Activated T-cell treated with anti-CD3 and anti-CD28 coated beads, Interleukin-2, amount 50 U/mL, for 24 hours (primary cell): Measurements from ENCODE around the gene OTOP1.
A peak's percentile ranks its signal among the peaks of the same experiment; 100 is the strongest.
"Not testable (repeated sequence)": the region's sequence is repeated elsewhere in the genome, so short reads cannot be mapped to it uniquely, and the experiment has no call there.

Source experiments
- DNase-seq: peaks from one replicate; pipeline ENCODE4 v3.0.0-alpha.2; 2020
- H3K27ac Mint-ChIP-seq: 2 replicates; pipeline ENCODE4 v1.8.0; 2020; ENCODE audit warnings: mild to moderate bottlenecking, mixed read lengths
- H3K27me3 Mint-ChIP-seq: 2 replicates; pipeline ENCODE4 v1.8.0; 2020; ENCODE audit warnings: mixed read lengths
- H3K36me3 Mint-ChIP-seq: 2 replicates; pipeline ENCODE4 v1.8.0; 2020; ENCODE audit warnings: low read depth, mixed read lengths
- H3K4me1 Mint-ChIP-seq: 2 replicates; pipeline ENCODE4 v1.8.0; 2020; ENCODE audit warnings: low read depth, mixed read lengths
- H3K4me3 Mint-ChIP-seq: 2 replicates; pipeline ENCODE4 v1.8.0; 2020; ENCODE audit warnings: mild to moderate bottlenecking, moderate library complexity, mixed read lengths
- H3K9me3 Mint-ChIP-seq: 2 replicates; pipeline ENCODE4 v1.8.0; 2020; ENCODE audit warnings: mixed read lengths

OTOP1 gene

DNA sequence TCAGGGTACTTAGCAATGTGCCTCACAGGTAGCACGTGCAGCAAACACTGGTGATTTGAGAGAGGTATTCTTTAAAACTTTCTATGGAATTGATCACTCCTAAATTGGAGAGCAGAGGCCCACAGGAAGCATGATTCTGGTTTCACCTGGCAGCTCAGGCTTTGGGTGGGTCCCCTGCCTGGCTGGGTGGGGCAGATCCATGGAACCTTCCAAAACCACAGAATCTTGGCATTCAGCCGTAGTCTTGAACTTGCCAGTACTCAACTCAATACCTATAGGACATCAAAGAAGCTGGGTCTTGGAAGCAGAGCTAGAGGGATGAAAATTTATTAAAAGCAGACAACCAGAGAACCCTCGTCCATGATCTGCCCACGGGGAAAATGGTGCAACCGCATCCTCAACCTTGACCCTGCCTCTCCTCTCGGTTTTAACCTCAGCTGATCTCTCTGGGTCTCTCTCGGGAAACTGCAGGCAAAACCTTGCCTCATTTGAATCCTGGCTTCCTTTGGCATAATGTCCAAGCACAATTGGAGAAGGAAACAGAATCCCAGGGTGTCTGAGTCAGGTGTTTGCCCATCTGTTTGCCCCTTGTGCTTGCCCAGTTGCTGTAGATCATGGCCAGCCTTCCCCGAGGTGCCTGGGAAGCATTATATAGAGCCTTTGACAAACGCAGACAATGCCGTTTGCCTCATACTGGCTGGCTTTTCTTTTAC is 22.9 kb downstream of the OTOP1 start:
- no peak overlapping the region for H3K4me3 Mint-ChIP-seq
- no peaks in the 10 kb centered on the region for H3K9me3 Mint-ChIP-seq
- no peak for DNase-seq
- H3K4me1 Mint-ChIP-seq: no peaks in the 10 kb centered on the region
- H3K36me3 Mint-ChIP-seq: no peaks in the 10 kb centered on the region
- peaks cover 46% of the 10 kb centered on the region for H3K27me3 Mint-ChIP-seq
- H3K27ac Mint-ChIP-seq: no peak overlapping the region

DNA sequence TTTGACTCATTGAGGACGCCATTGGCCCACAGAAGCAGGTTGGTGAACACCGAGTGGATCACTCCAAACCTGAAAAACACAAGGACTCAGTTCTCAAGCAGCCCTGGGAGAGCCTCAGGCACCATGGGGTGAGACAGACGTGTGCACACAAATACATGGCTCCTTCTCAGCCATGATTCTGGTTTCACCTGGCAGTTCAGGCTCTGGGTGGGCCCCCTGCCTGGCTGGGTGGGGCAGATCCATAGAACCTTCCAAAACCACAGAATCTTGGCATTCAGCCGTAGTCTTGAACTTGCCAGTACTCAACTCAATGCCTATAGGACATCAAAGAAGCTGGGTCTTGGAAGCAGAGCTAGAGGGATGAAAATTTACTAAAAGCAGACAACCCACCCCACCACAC is 24.2 kb downstream of the OTOP1 start:
- Mint-ChIP-seq H3K4me1 (no peaks in the 10 kb centered on the region), H3K27ac (no peak overlapping the region), H3K9me3 (no peaks in the 10 kb centered on the region), H3K27me3 (peaks cover 40% of the 10 kb centered on the region), H3K4me3 (no peak overlapping the region), H3K36me3 (no peaks in the 10 kb centered on the region)
- DNase-seq: no peak

DNA sequence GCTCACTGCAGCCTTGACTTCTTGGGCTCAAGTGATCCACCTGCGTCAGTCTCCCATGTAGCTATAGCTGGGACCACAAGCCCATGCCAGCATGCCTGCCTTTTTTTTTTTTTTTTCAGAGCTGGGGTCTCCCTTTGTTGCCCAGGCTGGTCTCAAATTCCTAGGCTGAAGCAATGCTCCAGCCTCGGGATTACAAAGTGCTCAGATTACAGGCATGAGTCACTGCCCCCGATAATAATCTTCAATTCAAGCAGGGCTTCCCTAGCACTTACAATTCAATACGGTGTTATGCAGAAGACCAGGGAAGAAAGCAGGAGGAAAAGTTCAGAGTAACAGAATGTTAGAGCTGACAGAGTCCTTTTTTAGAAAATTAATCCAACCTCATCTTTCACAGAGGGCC is 26.1 kb downstream of the OTOP1 start:
- Mint-ChIP-seq H3K4me1 (no peaks in the 10 kb centered on the region), H3K27me3 (peaks cover 36% of the 10 kb centered on the region), H3K36me3 (no peaks in the 10 kb centered on the region), H3K4me3 (no peak overlapping the region), H3K9me3 (peaks cover 3% of the 10 kb centered on the region), H3K27ac (no peak overlapping the region)
- no peak for DNase-seq

DNA sequence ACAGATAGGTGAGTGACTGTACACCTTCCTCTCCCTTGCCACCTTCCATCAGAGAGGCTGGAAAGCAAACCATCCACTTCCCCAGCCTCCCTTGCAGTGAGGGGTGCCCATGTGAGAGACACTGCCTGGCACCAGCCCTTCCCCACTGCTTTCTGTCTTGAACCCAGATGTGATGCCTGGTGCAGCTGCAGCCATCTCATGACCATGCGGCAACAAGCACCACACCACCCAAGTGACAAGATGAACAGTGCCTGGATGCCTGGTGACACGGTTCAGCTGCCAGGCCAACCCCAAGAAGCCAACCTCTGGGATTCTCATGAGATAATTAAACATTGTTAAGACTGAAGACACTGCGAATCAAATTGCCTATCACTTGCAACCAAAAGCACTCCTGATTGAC is 31.4 kb downstream of the OTOP1 start:
- no peaks in the 10 kb centered on the region for H3K36me3 Mint-ChIP-seq
- no peak overlapping the region for H3K4me3 Mint-ChIP-seq
- peaks cover 3% of the 10 kb centered on the region for H3K4me1 Mint-ChIP-seq
- H3K27ac Mint-ChIP-seq: no peak overlapping the region
- H3K27me3 Mint-ChIP-seq: peaks cover 42% of the 10 kb centered on the region
- DNase-seq: no peak
- H3K9me3 Mint-ChIP-seq: peaks cover 3% of the 10 kb centered on the region

DNA sequence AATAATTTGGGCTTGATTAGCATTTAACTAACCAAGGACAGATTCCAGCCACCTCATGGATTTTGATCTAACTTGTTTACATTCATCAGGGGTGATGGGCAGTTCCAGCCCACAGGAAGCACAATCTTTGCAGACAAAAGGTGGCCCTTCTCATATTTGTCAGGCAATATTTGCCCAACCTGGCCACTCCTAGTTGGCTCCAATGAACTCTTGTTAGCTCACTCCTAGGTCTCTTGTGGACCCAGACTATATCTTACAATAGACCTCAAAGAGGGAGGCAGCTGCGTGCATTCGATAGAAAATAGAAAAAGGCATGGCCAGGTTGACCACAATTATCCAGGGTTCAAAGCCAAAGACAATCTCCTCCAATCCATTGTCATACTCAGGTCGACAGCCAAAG is 38.2 kb downstream of the OTOP1 start:
- DNase-seq, H3K36me3 Mint-ChIP-seq, H3K4me3 Mint-ChIP-seq, H3K4me1 Mint-ChIP-seq, H3K9me3 Mint-ChIP-seq, H3K27ac Mint-ChIP-seq: not testable (repeated sequence)
- H3K27me3 Mint-ChIP-seq: peaks cover 70% of the 10 kb centered on the region

DNA sequence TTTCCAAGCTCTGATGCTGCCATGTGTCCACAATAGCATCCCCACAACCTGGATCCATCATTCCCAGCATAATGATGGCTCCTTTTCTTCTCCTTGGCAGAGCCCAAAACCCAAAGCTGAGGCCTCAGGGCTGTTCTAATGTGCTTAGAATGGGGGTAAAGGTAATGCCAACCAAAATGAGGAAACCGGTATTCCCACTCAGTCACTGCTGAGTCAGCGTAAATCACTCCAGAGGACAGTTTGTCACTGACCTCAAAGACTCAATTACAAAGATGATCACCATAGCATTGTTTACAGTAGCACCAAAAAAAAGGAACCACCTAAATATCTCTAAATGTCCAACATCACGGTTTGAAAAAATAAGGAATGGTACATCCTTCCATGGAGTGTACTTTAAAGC is 41.2 kb downstream of the OTOP1 start:
- H3K27ac Mint-ChIP-seq: no peak overlapping the region
- no peaks in the 10 kb centered on the region for H3K9me3 Mint-ChIP-seq
- H3K36me3 Mint-ChIP-seq: no peaks in the 10 kb centered on the region
- no peaks in the 10 kb centered on the region for H3K4me1 Mint-ChIP-seq
- no peak for DNase-seq
- H3K4me3 Mint-ChIP-seq: no peak overlapping the region
- peaks cover 66% of the 10 kb centered on the region for H3K27me3 Mint-ChIP-seq

DNA sequence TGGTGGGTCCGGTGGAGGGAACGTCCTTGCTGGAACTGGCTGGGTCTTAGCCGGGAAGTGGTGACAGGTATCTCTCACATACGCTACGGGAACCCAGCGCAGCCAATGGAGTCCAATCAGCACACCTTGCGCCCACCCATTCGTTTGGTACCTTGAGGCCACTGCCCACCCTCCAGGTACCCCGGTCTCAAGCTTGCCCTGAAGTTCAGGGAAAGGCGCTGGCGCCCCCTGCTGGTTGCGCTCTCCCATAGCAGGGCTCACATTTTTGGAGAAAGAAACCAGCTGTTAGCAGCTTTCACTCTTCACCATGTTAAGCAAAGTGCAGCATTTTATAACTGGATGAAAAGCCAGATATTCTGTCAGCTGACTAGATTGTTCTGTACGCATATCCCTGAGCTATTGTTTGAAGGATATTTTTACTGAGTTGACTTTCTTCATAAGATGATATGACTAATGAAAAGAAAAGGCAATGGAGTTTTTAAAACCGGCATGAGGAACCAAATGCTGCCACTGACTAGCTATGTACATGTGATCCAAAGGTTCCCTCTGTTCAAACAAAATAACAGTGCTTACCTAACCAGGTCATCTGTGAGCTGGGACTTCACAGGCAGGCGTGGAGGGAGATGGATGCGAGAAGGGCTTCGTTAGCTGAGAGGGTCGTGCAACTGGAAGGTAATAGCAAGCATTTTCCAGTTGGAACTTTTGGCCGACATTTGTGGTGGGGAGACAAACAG is 43.7 kb downstream of the OTOP1 start:
- Mint-ChIP-seq H3K4me1 (no peaks in the 10 kb centered on the region), H3K9me3 (no peaks in the 10 kb centered on the region), H3K4me3 (no peak overlapping the region), H3K27me3 (peaks cover 51% of the 10 kb centered on the region), H3K27ac (no peak overlapping the region), H3K36me3 (no peaks in the 10 kb centered on the region)
- peak; percentile 36 for DNase-seq

DNA sequence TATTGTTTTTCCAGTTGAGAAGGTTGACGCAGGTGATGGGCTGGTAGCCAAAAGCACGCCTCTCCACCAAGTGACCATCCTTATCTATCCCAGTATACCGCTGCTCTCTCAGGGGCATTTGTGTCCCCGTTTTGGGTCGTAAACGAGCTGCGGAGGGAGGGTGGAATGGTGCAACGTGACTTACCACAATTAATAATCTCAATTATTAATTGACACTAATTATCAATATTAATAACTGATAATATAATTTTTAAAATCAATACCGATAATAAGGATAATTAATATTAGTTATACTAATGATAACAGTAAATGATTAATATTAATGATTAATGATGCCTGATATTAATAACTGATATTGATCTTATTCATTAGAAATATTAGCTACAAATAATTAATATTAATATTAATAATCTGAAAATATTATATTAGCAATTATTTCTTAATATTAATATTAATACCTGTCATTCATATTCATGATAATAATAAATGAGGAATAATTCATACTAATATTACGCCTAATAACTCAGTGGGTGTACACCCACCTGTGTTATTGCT is 56.1 kb downstream of the OTOP1 start:
- H3K9me3 Mint-ChIP-seq: no peaks in the 10 kb centered on the region
- no peak overlapping the region for H3K4me3 Mint-ChIP-seq
- H3K27me3 Mint-ChIP-seq: peaks cover 16% of the 10 kb centered on the region
- no peaks in the 10 kb centered on the region for H3K4me1 Mint-ChIP-seq
- DNase-seq: no peak
- no peaks in the 10 kb centered on the region for H3K36me3 Mint-ChIP-seq
- H3K27ac Mint-ChIP-seq: no peak overlapping the region

DNA sequence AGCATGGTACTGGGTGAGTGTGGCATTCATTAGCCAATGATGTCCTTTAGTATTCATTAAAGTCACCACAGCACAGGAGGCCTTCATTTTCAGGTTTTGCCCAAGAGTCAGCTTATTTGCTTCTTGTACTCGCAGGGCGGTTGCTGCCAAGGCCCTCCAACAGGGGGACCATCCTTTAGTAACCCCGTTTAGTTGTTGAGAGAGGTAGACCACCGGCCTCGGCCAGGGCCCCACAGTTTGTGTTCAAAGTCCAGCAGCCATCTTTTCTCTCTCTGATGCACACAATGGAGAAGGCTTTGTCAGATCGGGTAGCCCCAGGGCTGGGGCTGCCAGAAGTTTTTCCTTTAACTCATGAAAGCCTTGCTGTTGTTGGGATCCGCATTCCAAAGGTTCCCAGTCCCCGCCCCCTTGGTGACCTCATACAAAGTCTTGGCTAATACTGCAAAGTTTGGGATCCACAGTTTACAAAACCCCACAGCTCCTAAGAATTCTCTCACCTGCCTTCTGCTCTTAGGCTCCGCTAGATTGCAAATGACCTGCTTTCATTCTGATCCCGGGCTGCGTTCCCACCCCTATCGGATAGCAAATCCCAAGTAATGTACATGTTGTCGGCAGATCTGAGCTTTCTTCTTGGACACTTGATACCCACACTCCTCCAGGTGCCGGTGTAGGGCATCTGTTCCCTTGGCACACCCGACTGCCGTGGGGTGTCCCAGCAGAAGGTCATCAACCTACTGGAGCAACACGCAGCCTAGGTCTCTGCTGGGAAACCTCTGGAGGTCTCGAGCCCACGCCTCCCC is 58.5 kb downstream of the OTOP1 start:
- not testable (repeated sequence) for H3K27ac Mint-ChIP-seq, DNase-seq, H3K4me3 Mint-ChIP-seq, H3K9me3 Mint-ChIP-seq, H3K36me3 Mint-ChIP-seq, H3K4me1 Mint-ChIP-seq
- peaks cover 18% of the 10 kb centered on the region for H3K27me3 Mint-ChIP-seq

DNA sequence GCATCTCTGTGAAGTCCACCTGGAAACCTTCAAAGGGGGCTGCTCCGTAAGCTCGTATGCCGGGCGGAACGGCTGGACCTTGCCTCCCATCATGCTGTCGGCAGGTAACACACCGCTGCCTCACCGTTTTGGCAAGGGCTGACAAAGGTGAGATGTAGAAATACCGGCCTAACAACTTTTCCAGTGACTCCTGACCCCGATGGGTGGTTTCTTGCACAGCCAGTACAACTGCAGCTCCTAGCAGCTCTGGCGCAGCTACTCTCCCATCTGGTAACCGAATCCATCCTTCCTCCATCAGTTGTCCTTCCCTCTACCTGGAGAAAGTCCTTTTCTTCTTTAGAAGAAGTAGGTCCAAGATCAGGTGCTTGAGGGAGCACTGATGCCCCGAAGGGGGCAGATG is 59.7 kb downstream of the OTOP1 start:
- DNase-seq, H3K9me3 Mint-ChIP-seq, H3K27ac Mint-ChIP-seq, H3K36me3 Mint-ChIP-seq, H3K4me3 Mint-ChIP-seq, H3K4me1 Mint-ChIP-seq: not testable (repeated sequence)
- peaks cover 18% of the 10 kb centered on the region for H3K27me3 Mint-ChIP-seq

DNA sequence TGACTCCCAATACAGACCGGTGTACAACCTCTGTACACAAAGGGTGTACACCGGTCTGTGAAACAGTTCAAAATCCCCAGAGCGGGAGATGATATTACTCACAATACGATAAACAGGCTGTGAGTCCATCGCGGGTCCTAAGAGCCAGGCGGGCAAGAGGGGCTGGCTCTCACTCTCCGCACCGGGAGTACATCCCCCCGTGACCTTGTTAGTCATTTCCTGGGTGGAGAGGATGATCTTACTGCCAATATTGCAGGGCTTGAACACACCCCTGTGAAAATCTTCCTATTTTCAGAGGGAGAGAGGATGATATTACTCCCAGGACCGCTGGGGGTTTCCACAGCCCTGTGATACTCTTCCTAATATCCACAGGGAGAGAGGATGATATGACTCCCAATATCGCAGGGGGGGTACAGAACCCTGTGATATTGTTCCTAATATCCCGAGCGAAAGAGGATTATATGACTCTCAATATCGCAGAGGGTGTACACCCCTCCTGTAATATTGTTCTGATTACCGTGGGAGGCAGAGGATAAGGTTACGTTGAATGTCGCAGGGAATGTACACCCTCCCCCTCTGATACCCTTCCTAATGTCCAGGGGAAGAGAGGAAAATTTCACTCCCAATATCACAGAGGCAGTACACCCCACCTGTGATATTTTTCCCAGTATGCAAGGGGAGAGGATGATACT is 60.9 kb downstream of the OTOP1 start:
- H3K27ac Mint-ChIP-seq, DNase-seq, H3K9me3 Mint-ChIP-seq, H3K36me3 Mint-ChIP-seq, H3K4me1 Mint-ChIP-seq, H3K4me3 Mint-ChIP-seq: not testable (repeated sequence)
- peaks cover 19% of the 10 kb centered on the region for H3K27me3 Mint-ChIP-seq

DNA sequence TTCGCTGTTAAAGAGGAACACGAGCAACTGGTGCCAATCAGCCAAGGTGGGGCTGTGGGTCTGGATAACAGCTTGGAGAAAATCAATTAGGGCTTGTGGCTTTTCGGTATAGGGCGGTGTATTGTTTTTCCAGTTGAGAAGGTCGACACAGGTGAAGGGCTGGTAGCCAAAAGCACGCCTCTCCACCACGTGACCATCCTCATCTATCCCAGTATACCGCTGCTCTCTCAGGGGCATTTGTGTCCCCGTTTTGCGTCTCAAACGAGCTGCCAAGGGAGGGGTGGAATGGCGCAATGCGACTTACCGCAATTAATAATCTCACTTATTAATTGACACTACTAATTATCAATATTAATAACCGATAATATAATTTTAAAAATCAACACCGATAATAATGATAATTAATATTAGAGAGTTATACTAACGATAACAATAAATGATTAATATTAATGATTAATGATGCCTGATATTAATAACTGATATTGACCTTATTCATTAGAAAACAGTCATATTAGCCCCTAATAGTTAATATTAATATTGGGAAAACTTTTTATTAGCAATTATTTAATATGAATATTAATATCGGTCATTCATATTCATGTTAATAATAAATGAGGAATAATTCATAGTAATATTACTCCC is 62.1 kb downstream of the OTOP1 start:
- not testable (repeated sequence) for H3K4me1 Mint-ChIP-seq, H3K4me3 Mint-ChIP-seq, H3K27ac Mint-ChIP-seq, DNase-seq, H3K36me3 Mint-ChIP-seq, H3K9me3 Mint-ChIP-seq
- peaks cover 28% of the 10 kb centered on the region for H3K27me3 Mint-ChIP-seq

DNA sequence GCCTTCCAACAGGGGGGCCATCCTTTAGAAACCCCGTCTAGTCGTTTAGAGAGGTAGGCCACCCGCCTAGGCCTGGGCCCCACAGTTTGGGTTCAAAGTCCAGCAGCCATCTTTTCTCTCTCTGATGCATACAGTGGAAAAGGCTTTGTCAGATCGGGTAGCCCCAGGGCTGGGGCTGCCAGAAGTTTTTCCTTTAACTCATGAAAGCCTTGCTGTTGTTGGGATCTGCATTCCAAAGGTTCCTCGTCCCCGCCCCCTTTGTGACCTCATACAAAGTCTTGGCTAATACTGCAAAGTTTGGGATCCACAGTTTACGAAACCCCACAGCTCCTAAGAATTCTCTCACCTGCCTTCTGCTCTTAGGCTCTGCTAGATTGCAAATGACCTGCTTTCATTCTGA is 64.5 kb downstream of the OTOP1 start:
- not testable (repeated sequence) for H3K27ac Mint-ChIP-seq, H3K36me3 Mint-ChIP-seq, DNase-seq, H3K4me1 Mint-ChIP-seq, H3K4me3 Mint-ChIP-seq, H3K9me3 Mint-ChIP-seq
- H3K27me3 Mint-ChIP-seq: peaks cover 29% of the 10 kb centered on the region
